ENCODE results near the gene MPO.

MPO gene

GRCh38 chr17:58229384-58229783 is 51.4 kb downstream of the MPO start:
- DNase-seq, result no peak

- no peak for DNase-seq
Observed at GRCh38 chr17:58228679-58229078, 52.1 kb downstream of the MPO start.

GRCh38 chr17:58227733-58228132 is 53.0 kb downstream of the MPO start:
- no peak for DNase-seq

GRCh38 chr17:58224315-58224714 is 56.4 kb downstream of the MPO start:
- DNase-seq, result no peak

Data from NCI-H345 (cell line).